ENCODE results near the gene ADCY7.

ADCY7 gene

GRCh38 chr16:50311891-50312501 lies 45.6 kb downstream of the ADCY7 start:
- no peak for TF ChIP-seq CTCF (IDR thresholded peaks at IDR 0.05)

- TF ChIP-seq CTCF (IDR thresholded peaks at IDR 0.05), result no peak
These were observed 47.5 kb downstream of the ADCY7 start for GRCh38 chr16:50313596-50314478.

DNA sequence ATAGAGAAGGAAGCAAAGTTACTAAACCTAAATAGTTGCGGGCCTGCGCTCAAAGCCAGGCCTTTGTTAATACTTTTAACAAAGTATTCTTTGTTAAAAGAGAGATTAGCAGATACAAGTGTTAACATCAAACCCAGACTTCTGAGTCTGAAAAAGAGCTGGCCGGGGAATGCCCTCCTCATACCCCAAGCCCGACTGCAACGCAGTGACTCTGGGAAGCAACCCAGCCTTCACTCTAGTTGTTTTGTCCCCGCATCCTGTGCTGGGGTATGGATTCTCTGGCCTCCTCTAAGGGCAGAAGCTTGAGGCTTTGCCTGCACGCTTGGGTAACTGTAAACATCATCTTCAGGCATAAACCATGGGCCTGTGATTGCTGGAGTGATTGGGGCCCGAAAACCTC lies 48.3 kb downstream of the ADCY7 start:
- TF ChIP-seq CTCF (IDR thresholded peaks at IDR 0.05), result no peak

GRCh38 chr16:50315346-50315997 lies 49.1 kb downstream of the ADCY7 start:
- TF ChIP-seq CTCF (IDR thresholded peaks at IDR 0.05), result no peak

GRCh38 chr16:50316102-50316847 lies 49.9 kb downstream of the ADCY7 start:
- no peak for TF ChIP-seq CTCF (IDR thresholded peaks at IDR 0.05)

- TF ChIP-seq CTCF (IDR thresholded peaks at IDR 0.05), result no peak
These were observed 50.7 kb downstream of the ADCY7 start for GRCh38 chr16:50316848-50317630.

Measured in LNCAP (cell line).